ENCODE results near the gene CCDC200.
"Not testable (repeated sequence)": the region's sequence is repeated elsewhere in the genome, so short reads cannot be mapped to it uniquely, and the experiment has no call there.

The CCDC200 gene

DNA sequence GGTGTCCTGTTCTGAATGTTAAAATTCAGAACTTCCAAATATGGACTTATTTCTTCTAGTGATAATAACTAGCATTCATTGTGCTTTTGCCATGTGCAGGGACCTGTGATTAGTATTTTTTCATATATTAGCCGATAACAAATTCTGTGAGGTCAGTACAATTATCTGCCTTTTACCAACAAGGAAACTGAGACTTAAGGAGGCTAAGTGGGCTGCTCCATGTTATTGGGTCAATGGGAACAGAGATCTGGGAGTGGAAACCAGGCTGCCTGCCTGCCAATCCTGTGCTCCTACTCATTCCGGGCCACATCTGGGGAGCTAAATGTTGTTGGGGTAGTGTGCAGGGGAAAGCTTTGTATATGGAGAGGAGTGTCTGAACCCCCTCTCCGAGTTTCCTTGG is 13.1 kb downstream of the CCDC200 start:
- DNase-seq: no peak

DNA sequence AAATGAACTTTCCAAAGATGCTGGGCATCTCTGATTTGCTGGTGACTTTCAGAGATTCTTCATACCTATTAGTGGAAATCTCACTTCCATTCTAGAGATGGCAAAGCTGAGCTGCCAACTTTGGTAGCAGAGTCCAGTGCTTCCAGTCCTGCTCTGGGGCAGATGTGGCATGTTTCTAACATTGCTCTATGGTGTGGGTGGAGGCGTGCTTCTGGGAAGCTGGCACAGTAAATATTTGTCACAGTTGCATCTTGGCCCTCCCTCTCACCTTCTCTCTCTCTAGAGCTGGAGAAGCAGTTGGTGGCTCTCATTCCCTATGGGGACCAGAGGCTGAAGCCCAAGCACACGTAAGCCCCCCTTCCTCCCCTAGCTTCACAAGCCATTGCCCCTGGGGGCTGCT is 14.9 kb downstream of the CCDC200 start:
- no peak for DNase-seq

DNA sequence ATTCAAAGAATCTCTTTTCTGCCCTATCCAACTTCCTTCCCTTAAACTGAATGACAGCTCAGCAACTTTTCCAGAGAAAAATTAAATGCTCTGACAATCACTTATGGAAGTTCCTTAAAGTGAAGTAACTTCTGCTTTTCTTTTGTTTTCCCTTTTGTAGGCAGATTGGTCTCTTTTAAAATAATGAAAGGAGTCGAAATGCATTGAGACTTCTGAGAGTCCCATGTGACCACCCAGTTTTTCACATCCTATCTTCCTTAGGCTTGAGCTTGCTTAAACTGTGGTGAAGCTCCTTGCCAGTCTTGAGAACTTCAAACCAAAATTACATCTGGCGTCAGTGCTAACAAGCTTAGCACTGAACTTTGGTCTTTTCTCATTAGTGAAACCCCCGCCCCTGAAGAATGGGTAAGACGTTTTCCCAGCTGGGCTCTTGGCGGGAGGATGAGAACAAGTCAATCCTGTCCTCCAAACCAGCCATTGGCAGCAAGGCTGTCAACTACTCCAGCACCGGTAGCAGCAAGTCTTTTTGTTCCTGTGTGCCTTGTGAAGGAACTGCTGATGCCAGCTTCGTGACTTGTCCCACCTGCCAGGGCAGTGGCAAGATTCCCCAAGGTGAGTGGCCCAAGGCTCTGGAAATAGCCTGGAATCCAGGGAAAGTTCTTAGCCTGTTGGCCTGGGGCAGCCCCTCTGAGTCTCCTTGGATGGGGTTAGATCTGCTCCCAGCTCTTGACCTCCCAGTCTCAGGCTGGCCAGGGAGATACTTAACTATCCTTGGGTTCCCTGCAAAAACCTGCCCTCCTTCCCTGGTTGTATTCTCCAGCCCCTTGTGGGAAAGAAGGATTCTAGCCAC is 15.6 kb downstream of the CCDC200 start:
- no peak for DNase-seq

DNA sequence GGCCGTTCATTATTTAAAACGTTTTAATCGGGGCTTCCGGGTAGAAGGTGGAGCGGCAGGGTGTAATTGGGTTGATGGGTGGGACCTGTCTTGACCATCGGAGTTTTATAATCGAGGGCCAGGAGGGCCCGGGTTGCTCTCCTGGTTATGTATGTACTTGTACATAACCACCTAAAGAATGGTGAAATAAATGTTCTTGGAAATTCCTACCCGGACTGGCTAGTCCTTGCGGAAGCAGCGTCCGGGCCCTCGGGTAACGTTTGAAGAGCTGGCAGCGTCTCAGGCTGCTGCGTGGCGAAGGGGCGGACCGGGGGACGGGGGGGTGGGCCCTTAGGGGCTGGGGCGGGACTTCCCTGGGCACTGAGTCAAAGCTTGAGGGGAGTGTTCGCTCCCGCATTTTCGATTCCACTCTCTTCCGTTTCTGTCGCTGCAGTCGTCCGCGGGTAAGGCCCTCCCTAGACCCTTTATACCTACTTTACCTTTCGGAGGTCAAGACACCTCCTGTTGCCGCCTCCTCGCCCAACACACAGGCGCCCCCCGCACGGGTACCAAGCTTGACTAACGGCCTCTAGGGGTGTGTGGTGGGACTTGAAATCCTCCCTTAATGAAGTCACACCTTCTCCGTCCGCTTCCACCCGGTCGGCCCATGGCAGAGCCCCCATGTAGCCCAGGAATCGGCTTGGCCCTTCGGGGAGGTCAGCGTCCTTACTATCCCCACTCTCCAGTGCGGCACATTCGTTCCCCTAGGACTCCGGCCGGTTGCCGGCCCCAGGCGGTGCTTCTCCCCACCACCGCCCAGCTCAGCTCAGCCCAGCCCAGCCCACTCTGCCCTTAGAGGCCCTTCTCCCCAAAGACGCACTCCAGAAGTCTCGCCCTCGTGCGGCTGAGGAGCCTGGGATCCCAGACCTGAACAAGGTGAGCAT is 16.7 kb downstream of the CCDC200 start, which contains the start of gene TMEM106A:
Gene TMEM106A, plus strand, starts transcription at position 396 of the 923 bp plus-strand sequence. CDS start 1,167 bp downstream, outside the sequence.
- DNase-seq: peak; percentile 60 to 64

DNA sequence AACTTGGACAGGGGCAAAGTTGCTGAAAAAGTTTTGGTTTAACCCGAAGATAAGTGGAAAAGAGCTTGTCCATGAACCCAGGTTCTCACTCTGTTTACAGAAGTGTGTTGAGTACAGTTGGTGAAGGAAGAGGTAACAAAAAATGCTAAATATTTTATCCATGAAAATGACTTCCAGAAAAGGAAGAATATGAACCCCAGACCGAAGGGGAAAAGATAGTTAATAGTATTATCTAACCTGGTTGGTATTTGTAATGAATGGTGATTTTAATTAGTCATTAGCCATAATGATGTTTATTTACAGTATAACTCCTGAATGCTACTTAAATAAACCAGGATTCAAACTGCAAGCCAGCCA is 17.3 kb downstream of the CCDC200 start:
- DNase-seq: no peak

DNA sequence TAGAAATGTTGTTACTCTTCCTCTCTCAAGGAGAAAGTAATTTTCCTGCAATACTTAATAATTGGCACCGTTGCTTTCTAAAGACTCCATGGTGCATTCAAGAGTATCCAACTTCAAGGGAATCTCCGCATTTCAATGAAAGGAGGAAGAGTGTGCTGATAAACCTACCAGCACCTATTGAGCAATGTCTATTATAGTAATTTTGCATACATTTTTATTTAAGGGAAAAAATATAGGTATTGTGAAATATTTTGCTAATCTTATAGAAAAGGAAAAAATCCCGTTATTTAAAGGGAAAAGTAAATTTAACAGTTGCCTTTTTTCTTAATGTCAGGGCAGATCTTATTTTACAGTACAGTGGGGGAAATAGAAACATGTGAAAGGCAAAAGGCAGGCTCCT is 17.8 kb downstream of the CCDC200 start:
- DNase-seq: no peak

DNA sequence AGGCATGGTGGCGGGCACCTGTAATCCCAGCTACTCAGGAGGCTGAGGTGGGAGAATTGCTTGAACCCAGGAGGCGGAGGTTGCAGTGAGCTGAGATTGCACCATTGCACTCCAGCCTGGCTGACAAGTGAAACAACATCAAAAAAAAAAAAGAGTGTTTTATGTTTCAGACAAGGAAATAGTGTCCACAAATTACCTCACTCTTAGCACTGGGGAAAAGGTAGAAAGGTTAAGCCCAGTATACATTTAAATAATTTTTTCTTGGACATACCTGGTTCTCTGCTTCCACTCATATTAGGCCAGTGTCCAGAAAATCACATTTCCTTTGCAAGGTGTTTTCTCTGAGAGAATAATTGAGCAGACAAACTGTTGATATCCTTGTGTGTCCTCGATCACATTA is 25.4 kb downstream of the CCDC200 start:
- not testable (repeated sequence) for DNase-seq

DNA sequence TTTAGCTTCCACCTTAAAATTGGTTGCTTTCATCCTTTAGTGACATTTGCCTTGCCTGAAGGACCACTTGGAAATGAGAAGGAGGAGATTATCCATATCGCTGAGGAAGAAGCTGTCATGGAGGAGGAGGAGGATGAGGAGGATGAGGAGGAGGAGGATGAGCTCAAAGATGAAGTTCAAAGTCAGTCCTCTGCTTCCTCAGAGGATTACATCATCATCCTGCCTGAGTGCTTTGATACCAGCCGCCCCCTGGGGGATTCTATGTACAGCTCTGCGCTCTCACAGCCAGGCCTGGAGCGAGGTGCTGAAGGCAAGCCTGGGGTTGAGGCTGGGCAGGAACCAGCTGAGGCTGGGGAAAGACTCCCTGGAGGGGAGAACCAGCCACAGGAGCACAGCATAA is 28.3 kb downstream of the CCDC200 start:
- DNase-seq: no peak

DNA sequence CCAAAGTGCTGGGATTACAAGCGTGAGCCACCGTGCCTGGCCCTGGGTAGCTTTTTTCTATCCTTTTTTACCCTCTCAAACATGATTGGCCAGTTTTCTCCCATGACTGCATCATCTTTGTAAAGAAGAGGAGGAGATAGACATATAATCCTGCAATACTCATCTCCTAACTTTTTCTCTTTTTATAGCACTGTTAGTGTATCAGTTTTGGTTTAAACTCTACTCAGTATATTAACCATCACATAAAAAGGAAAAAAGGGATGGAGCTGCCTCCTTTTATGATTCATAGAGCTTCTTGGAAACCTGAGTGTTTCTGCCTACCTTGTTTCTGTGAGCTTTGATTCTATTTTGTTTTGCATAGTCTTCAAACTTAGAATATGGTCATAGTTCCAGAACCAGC is 28.8 kb downstream of the CCDC200 start:
- DNase-seq: no peak

DNA sequence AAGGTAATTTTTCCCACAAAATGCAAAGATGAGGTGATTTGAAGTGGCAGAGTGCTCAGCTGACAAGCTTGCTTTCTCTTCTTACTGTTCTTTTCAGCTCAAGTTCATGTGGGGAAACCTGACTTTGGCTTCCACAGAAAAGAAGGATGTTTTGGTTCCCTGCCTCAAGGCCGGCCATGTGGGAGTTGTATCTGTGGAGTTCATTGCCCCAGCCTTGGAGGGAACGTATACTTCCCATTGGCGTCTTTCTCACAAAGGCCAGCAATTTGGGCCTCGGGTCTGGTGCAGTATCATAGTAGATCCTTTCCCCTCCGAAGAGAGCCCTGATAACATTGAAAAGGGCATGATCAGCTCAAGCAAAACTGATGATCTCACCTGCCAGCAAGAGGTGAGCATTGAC is 35.2 kb downstream of the CCDC200 start:
- DNase-seq: no peak

DNA sequence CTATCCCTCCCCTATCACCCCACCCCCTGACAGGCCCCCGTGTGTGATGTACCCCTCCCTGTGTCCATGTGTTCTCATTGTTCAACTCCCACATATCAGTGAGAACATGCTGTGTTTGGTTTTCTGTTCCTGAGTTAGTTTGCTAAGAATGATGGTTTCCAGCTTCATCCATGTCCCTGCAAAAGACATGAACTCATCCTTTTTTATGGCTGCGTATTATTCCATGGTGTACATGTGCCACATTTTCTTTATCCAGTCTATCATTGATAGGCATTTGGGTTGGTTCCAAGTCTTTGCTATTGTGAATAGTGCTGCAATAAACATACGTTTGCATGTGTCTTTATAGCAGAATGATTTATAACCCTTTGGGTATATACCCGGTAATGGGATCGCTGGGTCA is 41.8 kb downstream of the CCDC200 start:
- DNase-seq: not testable (repeated sequence)

DNA sequence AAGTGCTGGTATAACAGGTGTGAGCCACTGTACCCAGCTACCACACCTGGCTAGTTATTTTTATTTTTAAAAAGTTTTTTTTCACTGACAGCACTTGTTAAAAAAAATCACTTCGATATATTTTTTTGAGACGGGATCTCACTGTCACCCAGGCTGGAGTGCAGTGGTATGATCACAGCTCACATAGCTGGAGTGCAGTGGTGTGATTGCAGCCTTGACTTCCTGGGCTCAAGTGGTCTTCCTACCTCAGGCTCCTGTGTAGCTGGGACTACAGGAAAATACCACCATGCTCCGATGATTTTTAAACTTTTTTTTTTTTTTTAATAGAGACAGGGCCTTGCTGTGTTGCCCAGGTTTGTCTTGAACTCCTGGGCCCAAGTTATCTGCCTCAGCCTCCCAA is 44.5 kb downstream of the CCDC200 start:
- DNase-seq: no peak

DNA sequence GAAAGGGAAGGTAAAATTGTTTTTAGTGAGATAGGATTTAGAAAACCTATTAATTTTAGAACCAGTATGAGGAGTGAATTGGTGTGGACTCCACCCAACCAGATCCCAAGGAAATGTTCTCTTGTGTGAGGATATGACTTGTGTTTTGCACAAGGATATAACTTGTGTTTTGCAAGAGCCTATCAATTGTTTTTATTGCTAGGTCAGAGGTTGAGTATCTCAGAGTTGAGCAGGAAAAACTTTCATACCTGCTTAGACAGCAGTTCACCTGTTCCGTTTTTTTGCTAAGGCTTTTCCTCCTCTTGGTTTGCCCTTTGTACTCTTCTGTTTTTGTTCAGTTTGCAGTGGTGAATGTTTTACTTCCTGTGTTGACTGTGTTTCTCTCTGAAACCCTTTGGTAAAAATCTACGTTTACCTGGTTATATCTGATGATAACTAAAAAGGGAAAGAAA is 52.3 kb downstream of the CCDC200 start:
- no peak for DNase-seq

DNA sequence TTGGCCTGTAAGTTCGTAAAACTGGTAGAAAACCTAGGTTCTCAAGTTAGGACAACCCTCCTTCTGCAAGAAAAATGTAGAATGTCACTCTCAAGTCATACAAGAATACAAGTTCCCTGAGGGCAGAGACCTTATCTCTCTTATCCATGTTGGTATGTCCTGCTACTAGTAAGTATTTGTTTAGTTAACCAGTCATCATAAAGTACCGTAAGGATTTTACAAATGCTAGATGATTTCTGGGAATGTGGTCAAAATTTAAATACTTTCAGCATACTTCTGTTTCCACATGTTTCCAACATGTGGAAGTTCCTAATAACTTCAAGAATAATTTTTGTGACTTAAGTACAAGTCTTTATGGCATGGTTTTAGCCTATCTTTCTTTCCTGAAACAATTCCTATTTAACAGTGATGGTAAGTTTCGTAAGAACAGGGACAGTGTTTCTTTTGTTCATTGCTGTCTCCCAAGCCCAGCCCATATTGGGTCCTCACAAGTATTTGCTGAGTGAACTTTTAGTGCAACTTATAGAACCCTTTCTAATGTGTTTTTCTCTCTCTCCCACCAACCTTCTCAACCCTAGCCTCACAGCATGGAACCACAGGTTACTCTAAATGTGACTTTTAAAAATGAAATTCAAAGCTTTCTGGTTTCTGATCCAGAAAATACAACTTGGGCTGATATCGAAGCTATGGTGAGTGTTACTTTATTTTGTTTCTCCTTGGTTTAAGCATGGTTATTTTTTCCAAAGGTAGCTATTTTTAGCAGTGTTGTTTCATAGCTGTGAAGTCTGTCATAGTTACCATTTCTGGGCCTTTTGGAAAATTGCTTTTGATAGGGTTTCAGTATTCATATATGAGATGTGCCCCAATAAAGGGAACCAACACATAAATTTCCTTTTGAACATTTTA is 53.0 kb downstream of the CCDC200 start:
- DNase-seq: no peak

DNA sequence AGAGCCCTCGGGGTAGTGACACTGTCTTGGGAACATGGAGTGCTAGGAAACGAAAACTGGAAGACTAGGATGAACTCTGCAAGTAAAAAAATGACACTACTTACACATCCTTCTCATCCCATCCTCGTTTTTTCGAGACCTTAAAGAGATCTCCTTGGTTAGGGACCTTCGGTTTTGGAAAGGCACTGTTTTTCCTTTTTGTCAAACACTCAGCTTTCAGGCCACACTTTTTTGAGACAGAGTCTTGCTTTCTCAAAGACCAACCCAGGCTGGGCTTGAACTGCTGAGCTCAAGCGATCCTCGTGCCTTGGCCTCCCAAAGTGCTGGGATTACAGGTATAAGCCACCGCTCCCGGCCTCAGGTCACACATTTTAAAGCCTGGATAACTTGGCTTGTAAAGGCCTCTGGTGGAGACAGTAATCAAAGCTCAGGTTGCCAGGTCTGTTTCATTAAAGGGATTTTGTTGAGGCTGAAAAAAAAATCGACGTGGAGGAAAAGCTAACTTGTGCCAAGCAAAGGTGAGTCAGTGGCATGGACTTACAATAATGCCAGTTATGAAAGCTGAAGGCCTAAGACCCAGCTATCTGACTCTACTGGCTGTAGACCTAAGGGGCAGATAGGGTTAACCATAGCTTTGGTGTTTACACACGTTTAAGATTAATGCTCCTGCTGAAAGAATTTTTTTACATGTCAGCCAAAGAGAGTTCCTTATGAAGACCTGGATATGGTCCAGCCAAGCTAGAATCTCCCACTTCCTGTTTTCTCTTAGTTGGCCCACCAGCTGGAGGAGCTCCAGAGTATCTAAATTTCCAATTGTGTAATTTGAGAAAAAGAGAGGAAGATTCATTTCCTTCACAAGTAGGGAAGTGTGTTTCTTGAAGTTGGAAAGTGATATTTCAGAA is 56.6 kb downstream of the CCDC200 start:
- DNase-seq: no peak
